Pancreas (tissue), 10 donors: ENCODE results near the gene SNTG2. TPM values are rescaled to one million over a fixed set of nuclear protein-coding genes. Genes with fewer than 3 reads are reported as not detected.

Experiments used
- ATAC-seq, 4 donors: fragments of 200-7000 bp; cut with Tn5 transposase; one replicate each; pipeline versions ENCODE4 v1.8.0 to v1.9.1; 2020; ENCODE audit warnings: mild to moderate bottlenecking in 4 of 4, moderate library complexity in 4 of 4
- DNase-seq, 6 donors: peaks; one replicate each; pipeline ENCODE4 v3.0.0-alpha.2; 2020
- FAIRE-seq: peaks from 2 replicates; lab custom pipeline; 2012; peaks lifted over from hg19 to GRCh38; lab: Jason Lieb, UNC
- H3K27ac ChIP-seq, 4 donors: fragments of 200-600 bp; sonication (generic); 1 replicate in 3 of 4; 2 replicates in 1 of 4; pipeline versions ENCODE4 v1.5.0 to v1.8.0; 2020
- H3K27me3 ChIP-seq, 4 donors: fragments of 200-600 bp; one replicate each; pipeline ENCODE4 v1.8.0; 2021
- H3K36me3 ChIP-seq, 3 donors: fragments of 200-600 bp; sonication (generic) in 1 of 3; one replicate each; pipeline versions ENCODE4 v1.5.0 to v1.8.0; 2020 to 2021
- H3K4me1 ChIP-seq, 3 donors: fragments of 200-600 bp; one replicate each; pipeline ENCODE4 v1.8.0; 2021
- H3K4me3 ChIP-seq, 4 donors: fragments of 200-600 bp; sonication (generic) in 2 of 4; one replicate each; pipeline versions ENCODE4 v1.5.0 to v1.8.0; 2020 to 2021
- H3K9me3 ChIP-seq, 4 donors: fragments of 200-600 bp; one replicate each; pipeline ENCODE4 v1.8.0; 2021
- WGBS, 2 donors: extraction: QIAGEN DNeasy Blood & Tissue Kit; methylation state at CpG; one replicate each; pipeline ENCODE4 v1.1.7; 2013; 5-methylcytosine and 5-hydroxymethylcytosine counted together
- intact Hi-C, 3 donors: fragments of 100-400 bp; cut with DNase I; formaldehyde crosslinking; loops; one replicate each; pipeline versions ENCODE4 v1.11.1 to v1.14.2; 2022
- polyA plus RNA-seq, 2 donors: library from polyadenylated mRNA; stranded (reverse); fragments of 200-250 nt; gene quantifications; one replicate each; pipeline ENCODE4 v1.2.3, GENCODE V29; 2013
- total RNA-seq, 6 donors: library from RNA; stranded (reverse); fragmentation: NEBNext Ultra II Directional in 4 of 6; extraction: Animal tissue kit (Norgen Biotek cat#: 25700) in 4 of 6; gene quantifications; one replicate each; pipeline versions ENCODE4 v1.2.1 to v1.2.4, GENCODE V29; 2021 to 2023
- TF ChIP-seq, protein P1 (sequence below), 4 donors: fragments of 200-600 bp; sonication (generic) in 3 of 4; IDR thresholded peaks; one replicate each; pipeline versions ENCODE4 v1.5.0 to v1.8.0; 2021; ENCODE audit warnings: antibody characterized with exemption in 4 of 4
- donor health status: healthy with polysubstance abuse.
- donor health status: DM: no; HTN: no; CAD: no; lungs with moderate emphysema.
- donor health status: DM: no; HTN: no; CAD: no.
- donor health status: control.
- donor health status: control.
- donor health status: Bipolar disorder and iron deficiency.
- donor health status: DM: yes; HTN: yes; CAD: no.
- donor health status: DM: no; HTN: no; CAD: no.
- donor health status: DM: no; HTN: no; CAD: no.
- donor health status: DM: yes; HTN: yes; CAD: no.

The SNTG2 gene
- total and polyA plus RNA-seq, 8 donors = 1.4 to 19.2 (median 4.6) TPM

GRCh38 chr2:961786-962185 is 11.1 kb downstream of the SNTG2 start:
- Histone ChIP-seq H3K9me3 (no peaks in the 10 kb centered on the region), H3K4me3 (no peak overlapping the region), H3K27ac (no peak overlapping the region), H3K36me3 (no peaks in the 10 kb centered on the region), H3K4me1 (no peaks in the 10 kb centered on the region), H3K27me3 (peaks cover 0 to 3% (median 0%) of the 10 kb centered on the region in 4 donors)
- FAIRE-seq (no peak), DNase-seq (no peak), ATAC-seq (no peak)
- intact Hi-C loops = no loop called here
- TF ChIP-seq, protein P1, sequence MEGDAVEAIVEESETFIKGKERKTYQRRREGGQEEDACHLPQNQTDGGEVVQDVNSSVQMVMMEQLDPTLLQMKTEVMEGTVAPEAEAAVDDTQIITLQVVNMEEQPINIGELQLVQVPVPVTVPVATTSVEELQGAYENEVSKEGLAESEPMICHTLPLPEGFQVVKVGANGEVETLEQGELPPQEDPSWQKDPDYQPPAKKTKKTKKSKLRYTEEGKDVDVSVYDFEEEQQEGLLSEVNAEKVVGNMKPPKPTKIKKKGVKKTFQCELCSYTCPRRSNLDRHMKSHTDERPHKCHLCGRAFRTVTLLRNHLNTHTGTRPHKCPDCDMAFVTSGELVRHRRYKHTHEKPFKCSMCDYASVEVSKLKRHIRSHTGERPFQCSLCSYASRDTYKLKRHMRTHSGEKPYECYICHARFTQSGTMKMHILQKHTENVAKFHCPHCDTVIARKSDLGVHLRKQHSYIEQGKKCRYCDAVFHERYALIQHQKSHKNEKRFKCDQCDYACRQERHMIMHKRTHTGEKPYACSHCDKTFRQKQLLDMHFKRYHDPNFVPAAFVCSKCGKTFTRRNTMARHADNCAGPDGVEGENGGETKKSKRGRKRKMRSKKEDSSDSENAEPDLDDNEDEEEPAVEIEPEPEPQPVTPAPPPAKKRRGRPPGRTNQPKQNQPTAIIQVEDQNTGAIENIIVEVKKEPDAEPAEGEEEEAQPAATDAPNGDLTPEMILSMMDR (IDR thresholded peaks at IDR 0.05) = no peak

DNA sequence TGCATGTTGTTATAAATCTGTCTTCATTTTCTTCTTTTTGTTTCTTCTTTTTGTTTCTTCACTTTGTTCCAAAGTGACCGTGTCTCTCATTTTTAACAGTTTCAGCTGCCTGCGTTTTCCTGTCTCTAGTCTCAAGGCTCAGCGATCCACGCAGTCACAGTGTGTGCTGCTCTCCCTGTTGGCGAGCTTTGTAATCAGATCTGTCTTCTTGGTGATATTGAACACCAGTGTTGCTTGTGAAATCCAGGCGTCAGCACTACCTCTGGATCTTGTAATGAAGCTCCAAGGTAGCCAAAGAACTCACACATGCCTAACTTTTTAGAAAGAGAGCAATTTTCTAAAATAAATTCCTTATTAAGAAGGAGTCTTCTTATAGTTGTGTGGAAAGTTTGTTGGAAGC is 13.2 kb downstream of the SNTG2 start:
- DNase-seq (no peak), ATAC-seq (no peak), FAIRE-seq (no peak)
- Histone ChIP-seq H3K27ac (no peak overlapping the region), H3K27me3 (peaks cover 0 to 3% (median 0%) of the 10 kb centered on the region in 4 donors), H3K4me3 (no peak overlapping the region), H3K36me3 (no peaks in the 10 kb centered on the region), H3K9me3 (no peaks in the 10 kb centered on the region), H3K4me1 (no peaks in the 10 kb centered on the region)
- intact Hi-C loops = no loop called here
- TF ChIP-seq, protein P1 (IDR thresholded peaks at IDR 0.05) = no peak
- WGBS, 2 donors = 76 to 80% methylated on average over 6 of the region's 6 CpGs

- intact Hi-C loops = no loop called here
- 78 to 79% methylated on average over 8 of the region's 8 CpGs for WGBS, 2 donors
- TF ChIP-seq, protein P1 (IDR thresholded peaks at IDR 0.05) = no peak
- DNase-seq (no peak), ATAC-seq (no peak), FAIRE-seq (no peak)
- no peaks in the 10 kb centered on the region for H3K4me1 ChIP-seq
- no peaks in the 10 kb centered on the region for H3K9me3 ChIP-seq
- no peaks in the 10 kb centered on the region for H3K36me3 ChIP-seq
- no peak overlapping the region for H3K27ac ChIP-seq
- H3K4me3 ChIP-seq = no peak overlapping the region
- peaks cover 0 to 3% (median 0%) of the 10 kb centered on the region in 4 donors for H3K27me3 ChIP-seq
These were observed 13.9 kb downstream of the SNTG2 start for GRCh38 chr2:964562-964961.

GRCh38 chr2:965640-966147 is 15.0 kb downstream of the SNTG2 start:
- FAIRE-seq = no peak

GRCh38 chr2:973129-973528 is 22.5 kb downstream of the SNTG2 start:
- H3K36me3 ChIP-seq = no peaks in the 10 kb centered on the region
- FAIRE-seq (no peak), ATAC-seq (no peak), DNase-seq (no peak)
- H3K4me1 ChIP-seq = no peaks in the 10 kb centered on the region
- 86 to 91% methylated on average over 3 of the region's 3 CpGs for WGBS, 2 donors
- TF ChIP-seq, protein P1 (IDR thresholded peaks at IDR 0.05) = no peak
- no peak overlapping the region for H3K27ac ChIP-seq
- intact Hi-C loops = no loop called here
- no peaks in the 10 kb centered on the region for H3K9me3 ChIP-seq
- no peaks in the 10 kb centered on the region for H3K27me3 ChIP-seq
- no peak overlapping the region for H3K4me3 ChIP-seq

More at GRCh38 chr2:965640-966147, 15.0 kb downstream of the SNTG2 start:
- no peak for DNase-seq
- no peak overlapping the region for H3K27ac ChIP-seq
- 82 to 89% methylated on average over 12 of the region's 12 CpGs for WGBS, 2 donors
- H3K4me3 ChIP-seq = no peak overlapping the region
- ATAC-seq = no peak
- H3K9me3 ChIP-seq = no peaks in the 10 kb centered on the region
- peaks cover 0 to 3% (median 0%) of the 10 kb centered on the region in 4 donors for H3K27me3 ChIP-seq
- intact Hi-C loops = no loop called here
- TF ChIP-seq, protein P1 (IDR thresholded peaks at IDR 0.05) = no peak
- H3K4me1 ChIP-seq = no peaks in the 10 kb centered on the region
- H3K36me3 ChIP-seq = no peaks in the 10 kb centered on the region
